GM12892 (cell line): Measurements from ENCODE around the gene RAPGEF1.

ENCODE experiments used
- POLR2A ChIP-seq: IDR thresholded peaks from 2 replicates; pipeline ENCODE4 v1.6.1; 2011; ENCODE audit warnings: low read depth, low read length, control low read depth
- POLR2AphosphoS5 ChIP-seq: IDR thresholded peaks from 2 replicates; pipeline ENCODE4 v1.6.1; 2011; ENCODE audit warnings: low read depth, low read length, control low read depth
- TAF1 ChIP-seq: IDR thresholded peaks from 2 replicates; pipeline ENCODE4 v1.6.1; 2011; ENCODE audit warnings: low read depth, mild to moderate bottlenecking, control low read depth, low read length, borderline replicate concordance

GRCh38 chr9:131737426-131737825 lies 2.5 kb downstream of the RAPGEF1 start:
- TF ChIP-seq TAF1 (no peak), POLR2A (no peak), POLR2AphosphoS5 (no peak)
